Neural progenitor cell (in vitro differentiated cells): ENCODE results near the gene YTHDF1. TPM values are rescaled to one million over a fixed set of nuclear protein-coding genes. Genes with fewer than 3 reads are reported as not detected.

Experiments
- DNase-seq: peaks from one replicate; pipeline ENCODE4 v3.0.0-alpha.2; 2016; ENCODE audit warnings: low spot score
- H2AFZ ChIP-seq: fragments of 200-600 bp; sonication (generic); replicated peaks from 2 replicates; pipeline ENCODE4 v1.6.1; 2016; ENCODE audit warnings: antibody characterized with exemption
- H3F3A ChIP-seq: fragments of 200-600 bp; sonication (generic); 2 replicates; pipeline ENCODE4 v1.6.1; 2016; ENCODE audit warnings: antibody characterized with exemption, low read depth
- H3K27ac ChIP-seq: fragments of 200-600 bp; sonication (generic); 2 replicates; pipeline ENCODE4 v1.5.1; 2016; ENCODE audit warnings: mild to moderate bottlenecking
- H3K27me3 ChIP-seq: fragments of 200-600 bp; sonication (generic); 2 replicates; pipeline ENCODE4 v1.6.1; 2016; ENCODE audit warnings: mild to moderate bottlenecking, moderate library complexity
- H3K36me3 ChIP-seq: fragments of 200-600 bp; sonication (generic); 2 replicates; pipeline ENCODE4 v1.5.1; 2016
- H3K4me1 ChIP-seq: fragments of 200-600 bp; sonication (generic); 2 replicates; pipeline ENCODE4 v1.6.1; 2016; ENCODE audit warnings: mixed run types
- H3K4me2 ChIP-seq: fragments of 200-600 bp; sonication (generic); 2 replicates; pipeline ENCODE4 v1.6.1; 2016
- H3K4me3 ChIP-seq: fragments of 200-600 bp; sonication (generic); 2 replicates; pipeline ENCODE4 v1.5.1; 2016
- H3K79me2 ChIP-seq: fragments of 200-600 bp; sonication (generic); 2 replicates; pipeline ENCODE4 v1.6.1; 2016; ENCODE audit warnings: low read depth
- H3K9ac ChIP-seq: fragments of 200-600 bp; sonication (generic); 2 replicates; pipeline ENCODE4 v1.6.1; 2016
- H3K9me3 ChIP-seq: fragments of 200-600 bp; sonication (generic); 2 replicates; pipeline ENCODE4 v1.5.1; 2016; ENCODE audit warnings: low read depth
- H4K20me1 ChIP-seq: fragments of 200-600 bp; sonication (generic); 2 replicates; pipeline ENCODE4 v1.6.1; 2016; ENCODE audit warnings: low read depth
- H3K27ac Mint-ChIP-seq: 3 replicates; pipeline ENCODE4 v1.8.0; 2021; ENCODE audit warnings: mixed read lengths
- H3K27me3 Mint-ChIP-seq: 2 replicates; pipeline ENCODE4 v1.8.0; 2022; ENCODE audit warnings: low read depth, mild to moderate bottlenecking, inconsistent platforms, moderate library complexity, mixed read lengths; ENCODE audit not compliant: insufficient read depth
- H3K36me3 Mint-ChIP-seq: 3 replicates; pipeline ENCODE4 v1.8.0; 2021; ENCODE audit warnings: mixed read lengths
- H3K4me1 Mint-ChIP-seq: 3 replicates; pipeline ENCODE4 v1.8.0; 2021; ENCODE audit warnings: mixed read lengths
- H3K4me3 Mint-ChIP-seq: 3 replicates; pipeline ENCODE4 v1.8.0; 2021; ENCODE audit warnings: mild to moderate bottlenecking, moderate library complexity, mixed read lengths
- H3K9me3 Mint-ChIP-seq: 3 replicates; pipeline ENCODE4 v1.8.0; 2020; ENCODE audit warnings: mixed read lengths
- EZH2 ChIP-seq: fragments of 200-600 bp; sonication (generic); IDR thresholded peaks from 2 replicates; pipeline ENCODE4 v1.6.1; 2017; ENCODE audit warnings: antibody characterized with exemption, mild to moderate bottlenecking, moderate library complexity
- EZH2phosphoT487 ChIP-seq: fragments of 200-600 bp; sonication (generic); IDR thresholded peaks from 2 replicates; pipeline ENCODE4 v1.6.1; 2017; ENCODE audit warnings: antibody characterized with exemption
- total RNA-seq: library from RNA; depleted of rRNA; stranded (reverse); fragments of >200 nt; gene quantifications from 2 replicates; pipeline ENCODE4 v1.2.3, GENCODE V29; 2015; ENCODE audit warnings: low replicate concordance
- TF ChIP-seq, protein P1 (sequence below): fragments of 200-600 bp; sonication (generic); IDR thresholded peaks from 2 replicates; pipeline ENCODE4 v1.5.1; 2017; ENCODE audit warnings: antibody characterized with exemption, mild to moderate bottlenecking

YTHDF1 gene
- total RNA-seq, 1 donor from 2014 or later: 28.1 TPM

DNA sequence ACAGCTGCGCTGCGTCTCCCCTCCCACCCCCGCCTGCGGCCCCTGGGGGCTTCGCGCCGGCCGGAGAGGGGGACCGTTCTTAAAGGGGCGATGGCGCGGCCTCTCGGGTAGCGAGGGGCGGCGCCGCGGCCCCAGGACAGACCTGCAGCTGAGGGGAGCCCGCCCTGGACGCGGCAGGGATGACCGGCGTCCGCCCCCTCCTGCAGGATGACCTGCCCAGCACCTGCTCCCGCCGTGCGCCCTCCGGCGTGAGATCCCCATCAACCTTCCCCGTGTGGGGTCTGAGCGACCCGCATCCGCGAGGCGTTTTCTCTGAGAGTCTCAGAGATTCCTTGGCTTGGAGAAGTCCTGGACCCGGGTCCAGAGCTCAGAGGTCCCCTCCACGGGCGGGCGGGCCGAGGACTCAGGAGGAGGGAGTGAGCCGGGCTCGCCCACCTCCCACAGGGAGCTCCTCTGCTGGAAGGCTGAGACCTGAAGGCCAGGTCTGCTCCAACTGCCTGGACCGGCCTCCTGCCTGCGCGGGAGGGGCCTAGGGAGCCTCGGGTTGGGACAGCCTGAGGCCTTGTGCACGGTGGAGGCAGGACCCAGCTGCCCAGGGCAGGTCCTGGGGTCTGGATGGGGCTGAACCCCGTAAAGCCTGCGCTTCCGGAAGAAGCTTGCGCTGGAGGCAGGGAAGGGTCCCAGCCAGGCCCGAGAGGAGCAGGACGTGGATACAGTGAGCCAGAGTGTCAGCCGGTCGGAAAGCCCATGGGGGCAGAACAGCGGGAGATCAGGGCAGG, 38.9 kb upstream of the YTHDF1 start:
- H3F3A ChIP-seq: peaks cover 43% of the 10 kb centered on the region
- H3K9ac ChIP-seq: no peak overlapping the region
- no peak overlapping the region for H3K27ac ChIP-seq
- H3K9me3 ChIP-seq: no peaks in the 10 kb centered on the region
- peak overlapping the region; percentile 39 for H3K27ac Mint-ChIP-seq
- H3K9me3 Mint-ChIP-seq: peaks cover 4% of the 10 kb centered on the region
- H3K27me3 ChIP-seq: peaks cover 26% of the 10 kb centered on the region
- H3K36me3 Mint-ChIP-seq: peaks cover 4% of the 10 kb centered on the region
- no peaks in the 10 kb centered on the region for H3K79me2 ChIP-seq
- peak overlapping the region; percentile 88 for H3K4me3 Mint-ChIP-seq
- H3K27me3 Mint-ChIP-seq: peaks cover 19% of the 10 kb centered on the region
- DNase-seq: peak; percentile 79
- H3K4me1 ChIP-seq: peaks cover 25% of the 10 kb centered on the region
- H4K20me1 ChIP-seq: peaks cover 15% of the 10 kb centered on the region
- H3K36me3 ChIP-seq: no peaks in the 10 kb centered on the region
- TF ChIP-seq, protein P1, sequence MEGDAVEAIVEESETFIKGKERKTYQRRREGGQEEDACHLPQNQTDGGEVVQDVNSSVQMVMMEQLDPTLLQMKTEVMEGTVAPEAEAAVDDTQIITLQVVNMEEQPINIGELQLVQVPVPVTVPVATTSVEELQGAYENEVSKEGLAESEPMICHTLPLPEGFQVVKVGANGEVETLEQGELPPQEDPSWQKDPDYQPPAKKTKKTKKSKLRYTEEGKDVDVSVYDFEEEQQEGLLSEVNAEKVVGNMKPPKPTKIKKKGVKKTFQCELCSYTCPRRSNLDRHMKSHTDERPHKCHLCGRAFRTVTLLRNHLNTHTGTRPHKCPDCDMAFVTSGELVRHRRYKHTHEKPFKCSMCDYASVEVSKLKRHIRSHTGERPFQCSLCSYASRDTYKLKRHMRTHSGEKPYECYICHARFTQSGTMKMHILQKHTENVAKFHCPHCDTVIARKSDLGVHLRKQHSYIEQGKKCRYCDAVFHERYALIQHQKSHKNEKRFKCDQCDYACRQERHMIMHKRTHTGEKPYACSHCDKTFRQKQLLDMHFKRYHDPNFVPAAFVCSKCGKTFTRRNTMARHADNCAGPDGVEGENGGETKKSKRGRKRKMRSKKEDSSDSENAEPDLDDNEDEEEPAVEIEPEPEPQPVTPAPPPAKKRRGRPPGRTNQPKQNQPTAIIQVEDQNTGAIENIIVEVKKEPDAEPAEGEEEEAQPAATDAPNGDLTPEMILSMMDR: peak; percentile 47
- no peak for TF ChIP-seq EZH2phosphoT487
- TF ChIP-seq EZH2: peak; percentile 50
- peaks cover 53% of the 10 kb centered on the region for H3K4me1 Mint-ChIP-seq
- peak overlapping the region; percentile 76 for H3K4me3 ChIP-seq
- H2AFZ ChIP-seq: peak overlapping the region; percentile 69
- peak overlapping the region; percentile 91 for H3K4me2 ChIP-seq

GRCh38 chr20:63254232-63254605, 38.3 kb upstream of the YTHDF1 start, which contains the start of gene NKAIN4:
Gene NKAIN4, minus strand, starts transcription at chr20:63254463. Its CDS starts 13 bp downstream, at chr20:63254450.
- peaks cover 26% of the 10 kb centered on the region for H3K27me3 ChIP-seq
- no peaks in the 10 kb centered on the region for H3K9me3 ChIP-seq
- TF ChIP-seq EZH2 (peak; percentile 18), EZH2phosphoT487 (no peak)
- peak within 1 kb of the TSS; percentile 39 for H3K27ac Mint-ChIP-seq
- H3K9me3 Mint-ChIP-seq: peaks cover 4% of the 10 kb centered on the region
- H3F3A ChIP-seq: peaks cover 43% of the 10 kb centered on the region
- H3K36me3 Mint-ChIP-seq: peaks cover 6% of the 10 kb centered on the region
- H3K4me1 ChIP-seq: peaks cover 25% of the 10 kb centered on the region
- H3K9ac ChIP-seq: no peak within 1 kb of the TSS
- peaks cover 54% of the 10 kb centered on the region for H3K4me1 Mint-ChIP-seq
- peaks cover 15% of the 10 kb centered on the region for H4K20me1 ChIP-seq
- H3K4me2 ChIP-seq: peak within 1 kb of the TSS; percentile 91
- no peaks in the 10 kb centered on the region for H3K36me3 ChIP-seq
- peak within 1 kb of the TSS; percentile 69 for H2AFZ ChIP-seq
- peak within 1 kb of the TSS; percentile 76 for H3K4me3 ChIP-seq
- DNase-seq: no peak
- no peak within 1 kb of the TSS for H3K27ac ChIP-seq
- H3K79me2 ChIP-seq: no peaks in the 10 kb centered on the region
- peak within 1 kb of the TSS; percentile 88 for H3K4me3 Mint-ChIP-seq
- peaks cover 19% of the 10 kb centered on the region for H3K27me3 Mint-ChIP-seq

GRCh38 chr20:63253438-63254231, 37.7 kb upstream of the YTHDF1 start:
- Histone ChIP-seq H4K20me1 (peaks cover 15% of the 10 kb centered on the region), H3K27ac (no peak overlapping the region), H3K4me1 (peaks cover 26% of the 10 kb centered on the region), H2AFZ (peak overlapping the region; percentile 69), H3K36me3 (no peaks in the 10 kb centered on the region), H3K4me3 (peak overlapping the region; percentile 76), H3K27me3 (peaks cover 26% of the 10 kb centered on the region), H3K4me2 (peak overlapping the region; percentile 91), H3K9me3 (no peaks in the 10 kb centered on the region), H3K9ac (no peak overlapping the region), H3K79me2 (no peaks in the 10 kb centered on the region), H3F3A (peaks cover 43% of the 10 kb centered on the region)
- peaks cover 54% of the 10 kb centered on the region for H3K4me1 Mint-ChIP-seq
- no peak overlapping the region for H3K27ac Mint-ChIP-seq
- TF ChIP-seq, protein P1: no peak
- TF ChIP-seq EZH2phosphoT487 (no peak), EZH2 (no peak)
- peaks cover 6% of the 10 kb centered on the region for H3K36me3 Mint-ChIP-seq
- H3K4me3 Mint-ChIP-seq: peak overlapping the region; percentile 84
- peaks cover 17% of the 10 kb centered on the region for H3K27me3 Mint-ChIP-seq
- peaks cover 4% of the 10 kb centered on the region for H3K9me3 Mint-ChIP-seq
- peak; percentile 91 for DNase-seq
